Caco-2 (cell line): ENCODE results near the gene UBR4. TPM values are rescaled to one million over a fixed set of nuclear protein-coding genes. Genes with fewer than 3 reads are reported as not detected.
"Not testable (repeated sequence)": the region's sequence is repeated elsewhere in the genome, so short reads cannot be mapped to it uniquely, and the experiment has no call there.

Experiments
- BruUV-seq: library from RNA; stranded (reverse); fragments of 400-500 nt; replicated peaks from 2 replicates; lab custom pipeline; 2021; lab: Mats Ljungman, UMichigan
- CTCF ChIA-PET: fragments of 300-600 bp; sonication (Branson Sonifier 250); formaldehyde crosslinking; loops from one replicate; lab custom pipeline; 2022; ENCODE audit warnings: antibody characterized with exemption; lab: Charles Lee
- POLR2A ChIA-PET: fragments of 300-600 bp; sonication (Branson Sonifier 250); formaldehyde crosslinking; loops from one replicate; lab custom pipeline; 2022; ENCODE audit warnings: antibody characterized with exemption; lab: Charles Lee
- DNase-seq, 2 experiments: peaks; one replicate each; pipeline versions ENCODE4 v3.0.0 to v3.0.0-alpha.2; 2020 to 2022
- H3K27me3 ChIP-seq: replicated peaks from 2 replicates; pipeline ENCODE4 v1.6.0; 2011; ENCODE audit warnings: low read length; ENCODE audit not compliant: control insufficient read depth, insufficient read depth
- H3K36me3 ChIP-seq: 2 replicates; pipeline ENCODE4 v1.5.1; 2011; ENCODE audit warnings: low read length; ENCODE audit not compliant: control insufficient read depth, insufficient read depth
- H3K4me1 ChIP-seq: fragments of 250-450 bp; sonication (Bioruptor Pico); 2 replicates; pipeline ENCODE4 v1.5.1; 2020; ENCODE audit warnings: mild to moderate bottlenecking
- H3K4me3 ChIP-seq: 2 replicates; pipeline ENCODE4 v1.5.1; 2011; ENCODE audit warnings: low read depth, mild to moderate bottlenecking, control low read depth, low read length
- H3K9me3 ChIP-seq: fragments of 250-450 bp; sonication (Bioruptor Pico); 2 replicates; pipeline ENCODE4 v1.5.1; 2020; ENCODE audit warnings: mild to moderate bottlenecking, moderate library complexity
- H3K27ac Mint-ChIP-seq: one replicate; pipeline ENCODE4 v1.8.0; 2022; ENCODE audit warnings: mixed read lengths; ENCODE audit not compliant: unreplicated experiment
- H3K27me3 Mint-ChIP-seq: one replicate; pipeline ENCODE4 v1.8.0; 2022; ENCODE audit warnings: mixed read lengths; ENCODE audit not compliant: insufficient read depth, unreplicated experiment
- H3K36me3 Mint-ChIP-seq: one replicate; pipeline ENCODE4 v1.8.0; 2022; ENCODE audit warnings: mild to moderate bottlenecking, mixed read lengths; ENCODE audit not compliant: insufficient read depth, unreplicated experiment
- H3K4me1 Mint-ChIP-seq: one replicate; pipeline ENCODE4 v1.8.0; 2022; ENCODE audit warnings: low read depth, mixed read lengths; ENCODE audit not compliant: unreplicated experiment
- H3K4me3 Mint-ChIP-seq: one replicate; pipeline ENCODE4 v1.8.0; 2022; ENCODE audit warnings: mild to moderate bottlenecking, moderate library complexity, mixed read lengths; ENCODE audit not compliant: unreplicated experiment
- H3K9me3 Mint-ChIP-seq: one replicate; pipeline ENCODE4 v1.8.0; 2022; ENCODE audit warnings: mixed read lengths; ENCODE audit not compliant: unreplicated experiment
- CTCF ChIP-seq, 2 experiments: fragments of 200-600 bp in 1 of 2; IDR thresholded peaks; 1 replicate in 1 of 2; 2 replicates in 1 of 2; pipeline versions ENCODE4 v1.5.1 to v1.8.0; 2011 to 2022; ENCODE audit warnings: antibody characterized with exemption in 1 of 2, control low read depth in 1 of 2, inconsistent platforms in 1 of 2, low read depth in 1 of 2, low read length in 1 of 2, mild to moderate bottlenecking in 1 of 2, moderate library complexity in 1 of 2; ENCODE audit not compliant: insufficient read depth in 1 of 2, severe bottlenecking in 1 of 2, unreplicated experiment in 1 of 2
- intact Hi-C: fragments of 100-400 bp; cut with micrococcal nuclease; formaldehyde crosslinking; loops from one replicate; pipeline ENCODE4 v1.10.0; 2022; ENCODE audit not compliant: unreplicated experiment
- total RNA-seq: library from RNA; stranded (reverse); gene quantifications from 2 replicates; pipeline ENCODE4 v1.2.3, GENCODE V29; 2022

Gene UBR4
- total RNA-seq, 1 experiment from 2014 or later = 317 TPM

- CTCF ChIA-PET = interaction anchor here (0.6 kb wide), 1 partner anchor 397 kb away, joined by 3 read pairs; no protein-coding TSS in a partner anchor
- no peak overlapping the region for H3K27ac Mint-ChIP-seq
- intact Hi-C loops = loop anchor here (10.0 kb wide), 1 partner anchor 57 kb away; the partner anchor contains the start of genes AKR7A2 and SLC66A1
- no TSS peak for BruUV-seq
- DNase-seq = no peak
- no peaks in the 10 kb centered on the region for H3K9me3 Mint-ChIP-seq
- Histone ChIP-seq H3K4me1 (no peaks in the 10 kb centered on the region), H3K9me3 (no peaks in the 10 kb centered on the region), H3K27me3 (no peaks in the 10 kb centered on the region), H3K36me3 (no peaks in the 10 kb centered on the region; the same call in 1 of the 2 replicates), H3K4me3 (no peak overlapping the region)
- H3K36me3 Mint-ChIP-seq = peaks cover 77% of the 10 kb centered on the region
- no peaks in the 10 kb centered on the region for H3K27me3 Mint-ChIP-seq
- TF ChIP-seq CTCF (IDR thresholded peaks at IDR 0.05; ENCODE audit: insufficient read depth in 1 of 2, low read depth in 1 of 2, low read length in 1 of 2, severe bottlenecking in 1 of 2, unreplicated experiment in 1 of 2) = no peak
- no peak overlapping the region for H3K4me3 Mint-ChIP-seq
- peaks cover 9% of the 10 kb centered on the region for H3K4me1 Mint-ChIP-seq
- POLR2A ChIA-PET = no interaction called here
Measured at GRCh38 chr1:19257178-19257914, 47.3 kb upstream of the UBR4 start.

- H3K9me3 Mint-ChIP-seq, H3K27me3 Mint-ChIP-seq, H3K27me3 ChIP-seq, H3K4me1 Mint-ChIP-seq, H3K4me3 Mint-ChIP-seq, H3K9me3 ChIP-seq, H3K4me1 ChIP-seq, POLR2A ChIA-PET, DNase-seq, H3K4me3 ChIP-seq, H3K36me3 ChIP-seq, BruUV-seq, H3K27ac Mint-ChIP-seq: not testable (repeated sequence)
- intact Hi-C loops = loop anchor here (10.0 kb wide), 1 partner anchor 58 kb away; the partner anchor contains the start of genes AKR7A2 and SLC66A1
- CTCF ChIA-PET = interaction anchor here (0.6 kb wide), 1 partner anchor 40 kb away, joined by 4 read pairs; no protein-coding TSS in a partner anchor
- peaks cover 87% of the 10 kb centered on the region for H3K36me3 Mint-ChIP-seq
Measured at GRCh38 chr1:19256301-19256700, 46.2 kb upstream of the UBR4 start.

GRCh38 chr1:19255288-19255687 is 45.2 kb upstream of the UBR4 start:
- no peak for DNase-seq
- Histone ChIP-seq H3K4me3 (no peak overlapping the region), H3K4me1 (peaks cover 2% of the 10 kb centered on the region; the same call in 1 of the 2 replicates), H3K9me3 (no peaks in the 10 kb centered on the region), H3K36me3 (no peaks in the 10 kb centered on the region; the same call in 1 of the 2 replicates), H3K27me3 (no peaks in the 10 kb centered on the region)
- peaks cover 79% of the 10 kb centered on the region for H3K36me3 Mint-ChIP-seq
- no peaks in the 10 kb centered on the region for H3K9me3 Mint-ChIP-seq
- peaks cover 9% of the 10 kb centered on the region for H3K4me1 Mint-ChIP-seq
- no peak overlapping the region for H3K27ac Mint-ChIP-seq
- no peaks in the 10 kb centered on the region for H3K27me3 Mint-ChIP-seq
- POLR2A ChIA-PET = no interaction called here
- intact Hi-C loops = loop anchor here (10.0 kb wide), 1 partner anchor 60 kb away; the partner anchor contains the start of genes AKR7A2 and SLC66A1
- BruUV-seq = no TSS peak
- no peak for TF ChIP-seq CTCF (IDR thresholded peaks at IDR 0.05; ENCODE audit: insufficient read depth in 1 of 2, low read depth in 1 of 2, low read length in 1 of 2, severe bottlenecking in 1 of 2, unreplicated experiment in 1 of 2)
- CTCF ChIA-PET = interaction anchor here (0.6 kb wide), 1 partner anchor 11 kb away, joined by 3 read pairs; no protein-coding TSS in a partner anchor
- no peak overlapping the region for H3K4me3 Mint-ChIP-seq
